ENCODE measurements around the gene ABAT. TPM values are rescaled to one million over a fixed set of nuclear protein-coding genes. Genes with fewer than 3 reads are reported as not detected.
"Not testable (repeated sequence)": the region's sequence is repeated elsewhere in the genome, so short reads cannot be mapped to it uniquely, and the experiment has no call there.

Gene ABAT
- polyA plus RNA-seq, 2 of the 4 experiments (the other 2 are of a cell fraction) = 0.68 to 1.2 TPM

- Histone ChIP-seq H3K4me2 (no peak overlapping the region), H3K4me1 (no peaks in the 10 kb centered on the region), H3K4me3 (no peak overlapping the region), H3K9me3 (no peaks in the 10 kb centered on the region), H3K27ac (no peak overlapping the region)
- FAIRE-seq (no peak), ATAC-seq (no peak), DNase-seq (ENCODE audit: low read depth in 1 of 2, low spot score in 1 of 2) (no peak)
- CTCF ChIA-PET = interaction anchor here (1.6 kb wide), 1 partner anchor 121 kb away, joined by 5 read pairs; no protein-coding TSS in a partner anchor
- POLR2A ChIA-PET = no interaction called here
- WGBS (ENCODE audit: missing lambda C conversion rate) = 41% methylated on average over 6 of the region's 6 CpGs
- no peak for TF ChIP-seq ZFP36 (IDR thresholded peaks at IDR 0.05; ENCODE audit: borderline replicate concordance, partially characterized antibody)
- TF ChIP-seq ESRRA (IDR thresholded peaks at IDR 0.05; ENCODE audit: borderline replicate concordance, low read length) = no peak
Observed at GRCh38 chr16:8782673-8783072, 108.3 kb downstream of the ABAT start.

- Histone ChIP-seq H3K4me2 (no peak overlapping the region), H3K9me3 (no peaks in the 10 kb centered on the region), H3K27ac (no peak overlapping the region), H3K4me1 (no peaks in the 10 kb centered on the region), H3K4me3 (no peak overlapping the region)
- FAIRE-seq (no peak), ATAC-seq (no peak), DNase-seq (ENCODE audit: low read depth in 1 of 2, low spot score in 1 of 2) (no peak)
- ChIA-PET POLR2A (no interaction called here), CTCF (interaction anchor here (1.3 to 10.0 kb wide), 2 partner anchors 122 to 218 kb away, joined by 3 to 173 read pairs; no protein-coding TSS in a partner anchor)
- TF ChIP-seq CBX2 (IDR thresholded peaks at IDR 0.05; ENCODE audit: borderline replicate concordance, low read depth) (no peak), CTCF (IDR thresholded peaks at IDR 0.05) (no peak), RAD21 (conservative IDR thresholded peaks at IDR 0.05 in 1 of 2, IDR thresholded peaks at IDR 0.05 in 1 of 2) (no peak), PHF8 (IDR thresholded peaks at IDR 0.05; ENCODE audit: borderline replicate concordance, low read depth) (no peak)
- 54% methylated on average over 6 of the region's 6 CpGs for WGBS (ENCODE audit: missing lambda C conversion rate)
Observed at GRCh38 chr16:8785408-8785807, 111.0 kb downstream of the ABAT start.

GRCh38 chr16:8786316-8786715 lies 111.9 kb downstream of the ABAT start:
- H3K4me1 ChIP-seq; DNase-seq (ENCODE audit: low read depth in 1 of 2, low spot score in 1 of 2); H3K4me2 ChIP-seq; FAIRE-seq; POLR2A ChIA-PET; H3K9me3 ChIP-seq; H3K27ac ChIP-seq; ATAC-seq; H3K4me3 ChIP-seq: not testable (repeated sequence)
- CTCF ChIA-PET = interaction anchor here (0.7 to 10.0 kb wide), 6 partner anchors 8 to 168 kb away, joined by 3 to 173 read pairs (median 4); no protein-coding TSS in a partner anchor
- 64% methylated on average over 11 of the region's 11 CpGs for WGBS (ENCODE audit: missing lambda C conversion rate)

- DNase-seq (ENCODE audit: low read depth in 1 of 2, low spot score in 1 of 2) = no peak
- ChIA-PET CTCF (interaction anchor here (0.9 to 10.0 kb wide), 6 partner anchors 12 to 219 kb away, joined by 3 to 173 read pairs (median 4); no protein-coding TSS in a partner anchor), POLR2A (no interaction called here)
- ATAC-seq = no peak
- no peak for FAIRE-seq
- WGBS (ENCODE audit: missing lambda C conversion rate) = 48% methylated on average over 7 of the region's 8 CpGs
- Histone ChIP-seq H3K4me2 (no peak overlapping the region), H3K4me3 (no peak overlapping the region), H3K9me3 (no peaks in the 10 kb centered on the region), H3K27ac (no peak overlapping the region), H3K4me1 (no peaks in the 10 kb centered on the region)
- TF ChIP-seq HOXB5 (CRISPR knock-in tag; IDR thresholded peaks at IDR 0.05) (no peak), ZSCAN20 (CRISPR knock-in tag; IDR thresholded peaks at IDR 0.05) (no peak), RARB (CRISPR knock-in tag; IDR thresholded peaks at IDR 0.05) (no peak), JUN (IDR thresholded peaks at IDR 0.05) (no peak), PBX3 (IDR thresholded peaks at IDR 0.05) (no peak), TP53 (CRISPR knock-in tag; IDR thresholded peaks at IDR 0.05) (no peak), GATA3 (IDR thresholded peaks at IDR 0.05; ENCODE audit: borderline replicate concordance) (no peak), ELK1 (IDR thresholded peaks at IDR 0.05; ENCODE audit: low read depth, low read length) (no peak), ATOH8 (CRISPR knock-in tag; IDR thresholded peaks at IDR 0.05; ENCODE audit: low read depth) (no peak), MAZ (IDR thresholded peaks at IDR 0.05; ENCODE audit: borderline replicate concordance, low read depth, low read length) (no peak), BCL3 (IDR thresholded peaks at IDR 0.05) (no peak), ZNF302 (CRISPR knock-in tag; IDR thresholded peaks at IDR 0.05) (no peak), CBX8 (IDR thresholded peaks at IDR 0.05) (no peak), KDM5A (IDR thresholded peaks at IDR 0.05) (no peak), EHF (CRISPR knock-in tag; IDR thresholded peaks at IDR 0.05) (no peak), FOSL2 (IDR thresholded peaks at IDR 0.05) (no peak), FOSL2 (CRISPR knock-in tag; IDR thresholded peaks at IDR 0.05) (no peak), MAX (IDR thresholded peaks at IDR 0.05) (no peak)
Observed at GRCh38 chr16:8788578-8789172, 114.3 kb downstream of the ABAT start.
